ENCODE data around the gene AKT3. TPM values are rescaled to one million over a fixed set of nuclear protein-coding genes. Genes with fewer than 3 reads are reported as not detected.

AKT3 gene
- total and polyA plus RNA-seq, 2 experiments from 2014 or later, result 4.5 to 18.5 TPM

- no peak for TF ChIP-seq ZNF114 (CRISPR knock-in tag; IDR thresholded peaks at IDR 0.05)
- no peak for TF ChIP-seq NANOG (IDR thresholded peaks at IDR 0.05; ENCODE audit: borderline replicate concordance)
- TF ChIP-seq JUNB (IDR thresholded peaks at IDR 0.05; ENCODE audit: unreplicated experiment), result no peak
- no peak for TF ChIP-seq STAT1 (IDR thresholded peaks at IDR 0.05; ENCODE audit: unreplicated experiment)
- no peak for TF ChIP-seq CREB1 (CRISPR knock-in tag; IDR thresholded peaks at IDR 0.05; ENCODE audit: low read depth)
- no peak for TF ChIP-seq POLR2AphosphoS5 (IDR thresholded peaks at IDR 0.05; ENCODE audit: low read depth)
- no peak for TF ChIP-seq ETS1 (IDR thresholded peaks at IDR 0.05)
- no peak for TF ChIP-seq EZH2phosphoT487 (IDR thresholded peaks at IDR 0.05; ENCODE audit: unreplicated experiment)
- TF ChIP-seq CTCF (conservative IDR thresholded peaks at IDR 0.05; ENCODE audit: low read depth in 2 of 2), result no peak
Observed at GRCh38 chr1:243799908-243800307, 50.1 kb downstream of the AKT3 start (continued).

GRCh38 chr1:243798726-243799125 lies 51.3 kb downstream of the AKT3 start:
- H3F3A ChIP-seq (replicated peaks; ENCODE audit: low read depth), result no peaks in the 10 kb centered on the region
- no peak overlapping the region for H3K4me3 ChIP-seq
- DNase-seq (ENCODE audit: low spot score) (no peak), ATAC-seq (no peak)
- H3K9me2 ChIP-seq (ENCODE audit: insufficient read depth), result no peaks in the 10 kb centered on the region
- no peaks in the 10 kb centered on the region; the same call in 2 of the 3 replicates for H3K36me3 Mint-ChIP-seq (ENCODE audit: low read depth)
- TF ChIP-seq CTCF (conservative IDR thresholded peaks at IDR 0.05; ENCODE audit: low read depth in 2 of 2), result no peak
- TF ChIP-seq POLR2AphosphoS5 (IDR thresholded peaks at IDR 0.05; ENCODE audit: low read depth), result no peak
- no peak for TF ChIP-seq CREB1 (CRISPR knock-in tag; IDR thresholded peaks at IDR 0.05; ENCODE audit: low read depth)
- no peak for TF ChIP-seq ZNF462 (CRISPR knock-in tag; IDR thresholded peaks at IDR 0.05)
- TF ChIP-seq ZNF331 (CRISPR knock-in tag; IDR thresholded peaks at IDR 0.05; ENCODE audit: low read depth), result no peak
- TF ChIP-seq STAT1 (IDR thresholded peaks at IDR 0.05; ENCODE audit: unreplicated experiment), result no peak
- no peak for TF ChIP-seq JUNB (IDR thresholded peaks at IDR 0.05; ENCODE audit: unreplicated experiment)
- H3K4me2 ChIP-seq, result no peak overlapping the region
- H3K9me3 Mint-ChIP-seq, result no peaks in the 10 kb centered on the region
- H3K27ac Mint-ChIP-seq, result no peak overlapping the region
- H3K27me3 Mint-ChIP-seq (ENCODE audit: insufficient read depth, low read depth, poor library complexity), result no peaks in the 10 kb centered on the region
- no peak overlapping the region for H3K4me3 Mint-ChIP-seq
- H3K4me1 Mint-ChIP-seq, result no peaks in the 10 kb centered on the region
- H3K27ac ChIP-seq (ENCODE audit: low read depth), result no peak overlapping the region
- H3K79me2 ChIP-seq (replicated peaks; ENCODE audit: insufficient read depth), result 0 out of 2 replicates have a peak, but pooled peaks cover 1% of the 10 kb centered on the region
- H2AFZ ChIP-seq, result no peak overlapping the region
- no peaks in the 10 kb centered on the region for H3K27me3 ChIP-seq (ENCODE audit: insufficient read depth)
- no peaks in the 10 kb centered on the region for H3K36me3 ChIP-seq (ENCODE audit: insufficient read depth)
- H3K4me1 ChIP-seq (ENCODE audit: insufficient read depth), result no peaks in the 10 kb centered on the region
- H4K20me1 ChIP-seq (replicated peaks; ENCODE audit: insufficient read depth), result no peaks in the 10 kb centered on the region

Data from GM23338 (cell line).